Embryonic facial prominence (tissue), 1 donor: ENCODE results near the gene SMIM35.

Experiments
- DNase-seq: peaks from one replicate; pipeline ENCODE4 v3.0.0-alpha.2; 2016; ENCODE audit errors: extremely low spot score

Gene SMIM35

GRCh38 chr11:118004543-118005223 lies 82.1 kb downstream of the SMIM35 start:
- DNase-seq: no peak

- DNase-seq: no peak
Measured at GRCh38 chr11:118003456-118003855, 83.3 kb downstream of the SMIM35 start.

GRCh38 chr11:118002541-118003423 lies 84.0 kb downstream of the SMIM35 start:
- DNase-seq: no peak

GRCh38 chr11:118002010-118002540 lies 84.7 kb downstream of the SMIM35 start:
- no peak for DNase-seq

- DNase-seq: no peak
Measured at GRCh38 chr11:118001494-118001971, 85.2 kb downstream of the SMIM35 start.

- DNase-seq: no peak
Measured at GRCh38 chr11:118000850-118001228, 85.9 kb downstream of the SMIM35 start.

- no peak for DNase-seq
Measured at GRCh38 chr11:118000067-118000849, 86.5 kb downstream of the SMIM35 start.

- no peak for DNase-seq
Measured at GRCh38 chr11:117999354-117999993, 87.3 kb downstream of the SMIM35 start.

GRCh38 chr11:117998664-117999353 lies 88.0 kb downstream of the SMIM35 start:
- DNase-seq: no peak

GRCh38 chr11:117997823-117998579 lies 88.8 kb downstream of the SMIM35 start:
- DNase-seq: no peak

- no peak for DNase-seq
Measured at GRCh38 chr11:117997406-117997805, 89.4 kb downstream of the SMIM35 start.

- DNase-seq: no peak
Measured at GRCh38 chr11:117996058-117996457, 90.7 kb downstream of the SMIM35 start.

GRCh38 chr11:117995472-117995871 lies 91.3 kb downstream of the SMIM35 start:
- DNase-seq: no peak

- no peak for DNase-seq
Measured at GRCh38 chr11:117993988-117994745, 92.6 kb downstream of the SMIM35 start.

GRCh38 chr11:117992620-117993019 lies 94.1 kb downstream of the SMIM35 start:
- DNase-seq: no peak

- no peak for DNase-seq
Measured at GRCh38 chr11:117992136-117992535, 94.6 kb downstream of the SMIM35 start.

- no peak for DNase-seq
Measured at GRCh38 chr11:117989351-117990102, 97.2 kb downstream of the SMIM35 start.

- no peak for DNase-seq
Measured at GRCh38 chr11:117986981-117987574, 99.7 kb downstream of the SMIM35 start.
